SK-N-MC (cell line): ENCODE measurements around the gene CLIP4.

Source experiments
- DNase-seq: peaks from one replicate; pipeline ENCODE4 v3.0.0-alpha.2; 2011; ENCODE audit warnings: low read depth, low spot score
- H3K27ac ChIP-seq: fragments of 200-600 bp; sonication (generic); 2 replicates; pipeline ENCODE4 v1.5.1; 2016; ENCODE audit warnings: mixed run types
- H3K36me3 ChIP-seq: fragments of 200-600 bp; sonication (generic); 2 replicates; pipeline ENCODE4 v1.6.1; 2017; ENCODE audit warnings: antibody characterized with exemption, low read length, mixed read lengths; ENCODE audit not compliant: insufficient read depth
- H3K4me3 ChIP-seq: fragments of 200-600 bp; sonication (generic); 2 replicates; pipeline ENCODE4 v1.5.1; 2016
- H3K9ac ChIP-seq: fragments of 200-600 bp; sonication (generic); 2 replicates; pipeline ENCODE4 v1.8.0; 2017; ENCODE audit warnings: mixed run types, mixed read lengths; ENCODE audit not compliant: insufficient read length
- H3K9me3 ChIP-seq: fragments of 200-600 bp; sonication (generic); 2 replicates; pipeline ENCODE4 v1.6.1; 2017; ENCODE audit warnings: low read depth, mild to moderate bottlenecking, antibody characterized with exemption, low read length, moderate library complexity, mixed read lengths
- EZH2 ChIP-seq: fragments of 200-600 bp; sonication (generic); IDR thresholded peaks from one replicate; pipeline ENCODE4 v1.6.1; 2017; ENCODE audit warnings: antibody characterized with exemption
- FOXP2 ChIP-seq: optimal IDR thresholded peaks from 2 replicates; pipeline ENCODE3; 2011; ENCODE audit warnings: mild to moderate bottlenecking, moderate library complexity; ENCODE audit not compliant: insufficient read depth; ENCODE audit errors: extremely low read length, control extremely low read depth
- POLR2AphosphoS5 ChIP-seq: IDR thresholded peaks from 2 replicates; pipeline ENCODE4 v1.6.1; 2012; ENCODE audit warnings: mild to moderate bottlenecking, low read depth, low read length, borderline replicate concordance

The CLIP4 gene

DNA sequence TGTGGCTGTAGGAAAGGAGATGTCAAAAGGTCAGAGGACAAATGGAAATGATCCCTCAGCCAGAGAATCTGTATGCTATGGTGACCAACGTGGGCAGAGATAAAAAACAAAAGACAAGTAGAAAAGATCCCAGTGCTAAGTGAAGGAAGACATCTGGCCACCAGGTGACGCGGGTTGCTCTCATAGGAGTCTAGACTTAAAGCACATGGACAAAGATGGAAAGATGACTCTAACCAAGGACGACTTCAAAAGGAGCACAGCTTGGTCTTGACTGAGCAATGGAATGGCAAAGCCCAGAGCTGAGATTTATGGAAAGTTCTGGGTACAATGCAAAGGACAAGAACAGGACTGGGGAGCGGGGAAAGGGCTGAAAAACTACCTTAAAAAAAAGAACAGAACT, 96.8 kb downstream of the CLIP4 start:
- H3K4me3 ChIP-seq, result no peak overlapping the region
- H3K27ac ChIP-seq, result no peak overlapping the region
- no peaks in the 10 kb centered on the region for H3K9me3 ChIP-seq
- 0 out of 2 replicates have a peak, but pooled peaks cover 5% of the 10 kb centered on the region for H3K36me3 ChIP-seq
- no peak overlapping the region for H3K9ac ChIP-seq
- DNase-seq, result no peak
- TF ChIP-seq FOXP2 (no peak), POLR2AphosphoS5 (no peak), EZH2 (no peak)

DNA sequence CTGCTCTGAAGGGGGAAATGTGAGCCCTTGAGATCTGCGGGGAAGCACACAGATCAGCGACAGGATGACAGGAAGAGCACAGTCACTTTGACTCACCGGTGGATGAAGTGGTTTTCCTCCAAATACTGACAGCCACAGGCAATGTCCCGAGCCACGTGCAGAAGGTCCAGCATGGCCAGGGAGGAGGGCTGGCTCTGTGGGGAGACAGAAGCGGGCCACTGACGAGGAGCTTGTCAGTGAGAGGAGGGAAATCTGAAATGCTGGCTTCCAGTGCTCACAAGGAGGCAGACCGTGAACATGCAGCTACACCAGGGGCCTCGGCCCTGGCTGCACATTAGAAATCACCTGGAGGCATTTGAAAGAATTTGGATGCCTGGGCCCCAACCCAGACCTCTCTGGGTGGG, 98.7 kb downstream of the CLIP4 start:
- H3K9ac ChIP-seq, result no peak overlapping the region
- H3K9me3 ChIP-seq, result no peaks in the 10 kb centered on the region
- TF ChIP-seq EZH2, result no peak
- TF ChIP-seq POLR2AphosphoS5, result no peak
- no peak for TF ChIP-seq FOXP2
- no peak overlapping the region for H3K4me3 ChIP-seq
- no peak for DNase-seq
- H3K27ac ChIP-seq, result no peak overlapping the region
- H3K36me3 ChIP-seq, result no peaks in the 10 kb centered on the region

DNA sequence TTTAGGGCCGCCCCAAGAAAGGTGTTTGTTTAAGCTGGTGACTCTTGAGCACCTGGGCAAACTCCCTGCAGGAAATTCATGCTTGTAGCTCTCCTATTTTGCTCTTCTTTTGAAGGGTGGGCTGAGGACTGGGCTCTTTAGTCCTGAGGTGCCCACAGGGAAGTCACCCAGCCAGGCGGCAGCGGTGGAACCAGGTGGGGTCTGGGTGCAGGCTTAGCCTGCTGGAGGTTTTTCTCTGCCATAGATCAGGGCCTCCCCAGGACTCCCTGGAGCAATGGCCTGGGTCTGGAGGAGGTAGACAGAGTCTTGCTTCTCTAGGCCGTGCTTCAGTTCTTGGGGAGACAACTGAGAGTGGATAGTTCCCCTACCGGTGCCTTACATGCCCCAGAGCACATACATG, 99.9 kb downstream of the CLIP4 start:
- TF ChIP-seq FOXP2 (no peak), POLR2AphosphoS5 (no peak), EZH2 (no peak)

GRCh38 chr2:29215739-29216608, 100.8 kb downstream of the CLIP4 start:
- Histone ChIP-seq H3K27ac (no peak overlapping the region), H3K9ac (no peak overlapping the region), H3K4me3 (no peak overlapping the region), H3K36me3 (no peaks in the 10 kb centered on the region; the same call in 1 of the 2 replicates), H3K9me3 (no peaks in the 10 kb centered on the region)
- DNase-seq, result no peak
- no peak for TF ChIP-seq POLR2AphosphoS5
- no peak for TF ChIP-seq EZH2
- TF ChIP-seq FOXP2, result no peak

More for the DNA sequence above, 99.9 kb downstream of the CLIP4 start:
- no peaks in the 10 kb centered on the region for H3K36me3 ChIP-seq
- H3K27ac ChIP-seq, result no peak overlapping the region
- no peak overlapping the region for H3K4me3 ChIP-seq
- no peak for DNase-seq
- no peak overlapping the region for H3K9ac ChIP-seq
- H3K9me3 ChIP-seq, result no peaks in the 10 kb centered on the region

DNA sequence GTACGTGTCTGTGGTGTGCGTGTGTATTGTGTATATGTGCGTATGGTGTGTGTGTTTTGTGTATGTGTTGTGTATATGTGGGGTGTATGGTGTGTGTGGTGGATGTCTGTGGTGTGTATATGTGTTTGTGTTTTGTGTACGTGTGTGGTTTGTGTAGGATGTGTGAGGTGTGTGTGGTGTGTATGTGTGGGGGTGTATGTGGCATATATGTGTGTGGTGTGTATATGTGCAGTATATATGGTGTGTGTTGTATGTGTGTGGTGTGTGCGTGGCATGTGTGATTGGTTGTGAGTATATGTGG, 101.3 kb downstream of the CLIP4 start:
- H3K4me3 ChIP-seq, result no peak overlapping the region
- no peaks in the 10 kb centered on the region for H3K9me3 ChIP-seq
- TF ChIP-seq FOXP2, result no peak
- TF ChIP-seq POLR2AphosphoS5, result no peak
- no peak for TF ChIP-seq EZH2
- no peak overlapping the region for H3K27ac ChIP-seq
- H3K9ac ChIP-seq, result no peak overlapping the region
- peaks cover 3% of the 10 kb centered on the region; the same call in 1 of the 2 replicates for H3K36me3 ChIP-seq
- no peak for DNase-seq

GRCh38 chr2:29218071-29218470, 102.9 kb downstream of the CLIP4 start:
- Histone ChIP-seq H3K4me3 (no peak overlapping the region), H3K9me3 (no peaks in the 10 kb centered on the region), H3K9ac (no peak overlapping the region), H3K36me3 (peaks cover 12% of the 10 kb centered on the region; the same call in 1 of the 2 replicates), H3K27ac (no peak overlapping the region)
- no peak for TF ChIP-seq POLR2AphosphoS5
- no peak for DNase-seq

- Histone ChIP-seq H3K36me3 (peaks cover 12% of the 10 kb centered on the region; the same call in 1 of the 2 replicates), H3K27ac (no peak overlapping the region), H3K9me3 (no peaks in the 10 kb centered on the region), H3K9ac (no peak overlapping the region), H3K4me3 (no peak overlapping the region)
- DNase-seq, result no peak
- TF ChIP-seq POLR2AphosphoS5 (no peak), EZH2 (no peak), FOXP2 (no peak)
Measured at GRCh38 chr2:29218550-29219125, 103.4 kb downstream of the CLIP4 start.

GRCh38 chr2:29219374-29219773, 104.2 kb downstream of the CLIP4 start:
- peaks cover 12% of the 10 kb centered on the region; the same call in 1 of the 2 replicates for H3K36me3 ChIP-seq
- H3K27ac ChIP-seq, result no peak overlapping the region
- DNase-seq, result no peak
- no peak for TF ChIP-seq FOXP2
- no peak for TF ChIP-seq EZH2
- TF ChIP-seq POLR2AphosphoS5, result no peak
- no peaks in the 10 kb centered on the region for H3K9me3 ChIP-seq
- H3K9ac ChIP-seq, result no peak overlapping the region
- no peak overlapping the region for H3K4me3 ChIP-seq
